KMS-11 (cell line): ENCODE measurements around the gene EMD.

Experiments used
- H2AFZ ChIP-seq: fragments of 200-600 bp; sonication (generic); 2 replicates; pipeline ENCODE4 v1.6.1; 2016; ENCODE audit warnings: antibody characterized with exemption, mixed run types, low read depth
- H3K27ac ChIP-seq: fragments of 200-600 bp; sonication (generic); 2 replicates; pipeline ENCODE4 v1.6.1; 2016; ENCODE audit warnings: mild to moderate bottlenecking, mixed run types
- H3K27me3 ChIP-seq: fragments of 200-600 bp; sonication (generic); 2 replicates; pipeline ENCODE4 v1.6.1; 2017; ENCODE audit warnings: mild to moderate bottlenecking, low read depth, mixed run types, moderate library complexity; ENCODE audit not compliant: insufficient read depth
- H3K36me3 ChIP-seq: fragments of 200-600 bp; sonication (generic); 2 replicates; pipeline ENCODE4 v1.6.1; 2017; ENCODE audit warnings: mild to moderate bottlenecking, mixed run types; ENCODE audit not compliant: insufficient read depth
- H3K4me1 ChIP-seq: fragments of 200-600 bp; sonication (generic); 2 replicates; pipeline ENCODE4 v1.6.1; 2016; ENCODE audit warnings: mild to moderate bottlenecking, low read depth, mixed run types; ENCODE audit not compliant: poor library complexity, severe bottlenecking
- H3K4me2 ChIP-seq: fragments of 200-600 bp; sonication (generic); 2 replicates; pipeline ENCODE4 v1.7.0; 2016; ENCODE audit warnings: mild to moderate bottlenecking, mixed run types
- H3K4me3 ChIP-seq: fragments of 200-600 bp; sonication (generic); IDR thresholded peaks from 2 replicates; pipeline ENCODE4 v1.6.1; 2017; ENCODE audit warnings: low read depth, low read length, mixed read lengths; ENCODE audit not compliant: insufficient read depth
- H3K79me2 ChIP-seq: fragments of 200-600 bp; sonication (generic); 2 replicates; pipeline ENCODE4 v1.6.1; 2016; ENCODE audit warnings: low read depth, mixed run types; ENCODE audit not compliant: insufficient read depth
- H3K9ac ChIP-seq: fragments of 200-600 bp; sonication (generic); 2 replicates; pipeline ENCODE4 v1.6.1; 2016; ENCODE audit warnings: mild to moderate bottlenecking, mixed run types
- H4K20me1 ChIP-seq: fragments of 200-600 bp; sonication (generic); 2 replicates; pipeline ENCODE4 v1.6.1; 2016; ENCODE audit warnings: mild to moderate bottlenecking, mixed run types; ENCODE audit not compliant: insufficient read depth
- TF ChIP-seq, protein P1 (sequence below): fragments of 200-600 bp; sonication (generic); conservative IDR thresholded peaks from 2 replicates; pipeline ENCODE4 v1.6.1; 2017; ENCODE audit warnings: low read depth, mild to moderate bottlenecking, antibody characterized with exemption, low read length, moderate library complexity, mixed read lengths

Gene EMD

DNA sequence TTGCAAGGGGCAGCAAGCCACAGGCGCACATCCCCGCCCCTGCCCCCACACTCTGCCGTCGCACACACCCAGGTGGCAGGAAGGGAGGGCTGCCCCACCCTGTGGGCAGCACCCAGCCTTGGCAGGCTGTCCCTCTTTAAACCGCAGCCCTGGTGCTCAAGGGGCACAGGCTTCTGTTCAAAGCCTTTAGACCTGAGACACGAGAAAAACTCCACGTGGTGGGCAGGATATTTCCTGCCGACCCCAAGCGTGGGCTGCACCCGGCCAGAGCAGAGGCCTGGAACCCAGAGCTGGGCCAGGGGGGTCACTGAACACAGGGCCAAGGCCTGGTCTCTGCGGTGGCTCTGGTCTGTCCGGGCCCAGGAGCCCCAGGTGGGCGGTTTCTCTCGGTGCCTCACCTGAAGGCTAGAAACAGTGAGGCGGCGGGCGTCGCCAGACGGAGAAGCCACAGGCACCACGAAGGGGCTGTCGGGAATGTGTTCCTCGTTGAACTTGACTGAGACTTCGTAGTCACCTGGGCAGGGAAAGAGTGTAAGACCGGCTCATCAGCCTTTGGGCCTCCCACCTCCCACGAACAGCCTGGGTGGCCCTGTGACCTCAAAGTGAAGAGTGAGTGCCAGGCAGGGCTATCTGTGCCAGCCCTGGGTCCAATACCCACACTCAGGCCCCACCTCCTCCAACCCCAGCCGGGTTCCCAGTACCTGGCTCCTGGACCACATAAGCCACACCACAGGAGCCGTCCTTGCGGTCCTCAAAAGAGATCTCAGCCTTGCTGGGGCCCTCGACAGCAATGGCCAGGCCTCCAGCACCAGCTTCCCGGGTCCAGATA, 27.7 kb upstream of the EMD start:
- no peaks in the 10 kb centered on the region for H3K27me3 ChIP-seq
- H3K79me2 ChIP-seq, result no peaks in the 10 kb centered on the region
- peaks cover 14% of the 10 kb centered on the region for H3K4me1 ChIP-seq
- H3K27ac ChIP-seq, result no peak overlapping the region
- no peak overlapping the region for H2AFZ ChIP-seq
- no peaks in the 10 kb centered on the region for H4K20me1 ChIP-seq
- H3K4me2 ChIP-seq, result no peak overlapping the region
- TF ChIP-seq, protein P1, sequence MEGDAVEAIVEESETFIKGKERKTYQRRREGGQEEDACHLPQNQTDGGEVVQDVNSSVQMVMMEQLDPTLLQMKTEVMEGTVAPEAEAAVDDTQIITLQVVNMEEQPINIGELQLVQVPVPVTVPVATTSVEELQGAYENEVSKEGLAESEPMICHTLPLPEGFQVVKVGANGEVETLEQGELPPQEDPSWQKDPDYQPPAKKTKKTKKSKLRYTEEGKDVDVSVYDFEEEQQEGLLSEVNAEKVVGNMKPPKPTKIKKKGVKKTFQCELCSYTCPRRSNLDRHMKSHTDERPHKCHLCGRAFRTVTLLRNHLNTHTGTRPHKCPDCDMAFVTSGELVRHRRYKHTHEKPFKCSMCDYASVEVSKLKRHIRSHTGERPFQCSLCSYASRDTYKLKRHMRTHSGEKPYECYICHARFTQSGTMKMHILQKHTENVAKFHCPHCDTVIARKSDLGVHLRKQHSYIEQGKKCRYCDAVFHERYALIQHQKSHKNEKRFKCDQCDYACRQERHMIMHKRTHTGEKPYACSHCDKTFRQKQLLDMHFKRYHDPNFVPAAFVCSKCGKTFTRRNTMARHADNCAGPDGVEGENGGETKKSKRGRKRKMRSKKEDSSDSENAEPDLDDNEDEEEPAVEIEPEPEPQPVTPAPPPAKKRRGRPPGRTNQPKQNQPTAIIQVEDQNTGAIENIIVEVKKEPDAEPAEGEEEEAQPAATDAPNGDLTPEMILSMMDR, result no peak
- no peaks in the 10 kb centered on the region; the same call in 1 of the 2 replicates for H3K36me3 ChIP-seq
- no peak overlapping the region for H3K4me3 ChIP-seq
- H3K9ac ChIP-seq, result no peak overlapping the region

DNA sequence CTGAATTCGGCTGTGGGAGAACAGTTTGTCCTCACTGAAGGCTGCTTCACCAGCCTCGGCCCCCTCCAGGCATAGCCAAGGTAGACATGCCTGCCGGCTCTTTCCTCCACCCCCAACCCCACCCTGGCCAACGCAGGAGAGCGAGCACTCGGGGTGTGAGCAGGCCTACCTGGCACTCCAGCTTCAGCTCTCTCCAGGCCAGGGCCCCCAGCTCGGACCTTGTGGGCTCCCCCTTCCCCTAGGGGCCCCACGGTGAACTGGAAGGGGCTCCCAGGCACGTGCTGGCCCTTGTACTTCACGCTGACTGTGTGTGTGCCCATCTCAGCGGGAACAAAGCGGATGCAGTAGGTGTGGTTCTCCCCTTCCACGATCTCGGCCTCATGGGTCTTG, 27.1 kb upstream of the EMD start:
- peaks cover 14% of the 10 kb centered on the region for H3K4me1 ChIP-seq
- no peak overlapping the region for H3K9ac ChIP-seq
- no peak overlapping the region for H3K27ac ChIP-seq

DNA sequence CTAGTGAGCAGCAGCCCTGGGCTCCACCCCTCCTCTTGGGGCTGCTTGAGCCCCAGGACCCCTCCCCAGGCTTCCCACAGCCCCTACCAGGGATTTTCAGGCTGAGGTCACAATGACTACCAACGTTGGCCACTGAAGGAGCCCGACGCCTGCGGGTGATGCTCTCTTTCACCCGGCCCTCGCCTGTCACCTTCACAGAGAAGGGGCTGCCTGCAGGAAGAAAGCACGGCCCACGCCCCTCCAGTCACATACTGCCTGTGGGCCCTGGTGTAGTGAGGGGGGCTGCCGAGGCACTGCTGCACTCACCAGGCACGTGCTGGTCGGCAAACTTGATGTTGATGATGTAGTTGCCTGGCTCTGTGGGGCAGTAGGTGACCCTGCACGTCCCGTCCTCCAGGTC, 26.6 kb upstream of the EMD start:
- TF ChIP-seq, protein P1, result no peak
- peaks cover 14% of the 10 kb centered on the region for H3K4me1 ChIP-seq
- H4K20me1 ChIP-seq, result no peaks in the 10 kb centered on the region
- no peak overlapping the region for H3K4me2 ChIP-seq
- no peak overlapping the region for H3K9ac ChIP-seq
- no peak overlapping the region for H3K4me3 ChIP-seq
- no peaks in the 10 kb centered on the region; the same call in 1 of the 2 replicates for H3K36me3 ChIP-seq
- H3K79me2 ChIP-seq, result no peaks in the 10 kb centered on the region
- H2AFZ ChIP-seq, result no peak overlapping the region
- no peaks in the 10 kb centered on the region for H3K27me3 ChIP-seq
- no peak overlapping the region for H3K27ac ChIP-seq

More for the DNA sequence above, 27.1 kb upstream of the EMD start:
- no peaks in the 10 kb centered on the region for H3K27me3 ChIP-seq
- TF ChIP-seq, protein P1, result no peak
- no peak overlapping the region for H2AFZ ChIP-seq
- no peaks in the 10 kb centered on the region for H3K79me2 ChIP-seq
- no peaks in the 10 kb centered on the region; the same call in 1 of the 2 replicates for H3K36me3 ChIP-seq
- no peak overlapping the region for H3K4me2 ChIP-seq
- H4K20me1 ChIP-seq, result no peaks in the 10 kb centered on the region
- H3K4me3 ChIP-seq, result no peak overlapping the region

DNA sequence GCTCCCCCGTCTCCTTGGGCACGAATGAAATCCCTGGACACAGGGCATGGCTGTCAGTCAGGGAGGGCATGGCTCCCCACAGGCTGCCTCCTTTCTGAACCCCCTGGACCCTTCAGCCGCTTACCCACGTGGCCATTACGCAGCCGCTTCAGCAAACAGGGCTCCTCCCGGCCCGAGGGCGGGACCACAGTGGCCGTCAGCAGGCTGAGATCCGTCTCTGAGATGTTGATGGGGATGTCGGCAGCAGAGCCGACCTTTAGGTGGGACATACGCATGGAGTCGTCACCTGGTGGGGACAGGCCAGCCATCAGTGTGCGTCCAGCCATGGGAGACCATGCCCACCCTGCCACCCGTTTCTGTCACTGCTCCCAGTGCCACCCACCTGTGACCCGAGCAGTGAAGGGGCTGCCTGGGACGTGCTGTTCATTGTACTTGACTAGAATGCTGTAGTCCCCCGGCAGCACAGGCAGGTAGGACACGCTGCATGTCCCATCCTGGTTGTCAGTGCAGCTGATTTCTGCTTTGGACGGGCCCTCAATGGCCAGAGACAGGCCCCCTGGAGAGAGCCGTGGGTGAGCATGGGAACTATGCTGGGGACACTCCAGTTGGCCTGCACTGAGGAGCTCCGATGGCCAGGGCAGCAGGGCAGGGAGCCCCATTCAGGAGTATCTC, 25.8 kb upstream of the EMD start:
- Histone ChIP-seq H3K4me1 (peaks cover 14% of the 10 kb centered on the region), H2AFZ (no peak overlapping the region), H4K20me1 (no peaks in the 10 kb centered on the region), H3K4me3 (no peak overlapping the region), H3K9ac (no peak overlapping the region), H3K79me2 (no peaks in the 10 kb centered on the region), H3K27ac (no peak overlapping the region), H3K36me3 (no peaks in the 10 kb centered on the region; the same call in 1 of the 2 replicates), H3K27me3 (no peaks in the 10 kb centered on the region), H3K4me2 (no peak overlapping the region)
- TF ChIP-seq, protein P1, result no peak
